HG03442 (cell line): ENCODE measurements around the gene SBF1.
"Not testable (repeated sequence)": the region's sequence is repeated elsewhere in the genome, so short reads cannot be mapped to it uniquely, and the experiment has no call there.

ENCODE experiments used
- ATAC-seq: cut with Tn5 transposase; IDR thresholded peaks from one replicate; pipeline ENCODE4 v1.9.1; 2021; ENCODE audit warnings: mild to moderate bottlenecking, moderate library complexity; ENCODE audit not compliant: unreplicated experiment

Gene SBF1

GRCh38 chr22:50474710-50475651, at the start of gene SBF1:
SBF1 (minus strand) TSS chr22:50475035; CDS start chr22:50474840, 195 bp downstream.
- peak; percentile 70 for ATAC-seq

GRCh38 chr22:50523806-50524675, 49.2 kb upstream of the SBF1 start:
- ATAC-seq: no peak

GRCh38 chr22:50523458-50523805, 48.6 kb upstream of the SBF1 start:
- no peak for ATAC-seq

GRCh38 chr22:50522806-50523438, 48.1 kb upstream of the SBF1 start:
- ATAC-seq: no peak

GRCh38 chr22:50522208-50522805, 47.5 kb upstream of the SBF1 start:
- ATAC-seq: no peak

- ATAC-seq: no peak
Measured at GRCh38 chr22:50521710-50522109, 46.9 kb upstream of the SBF1 start.

- no peak for ATAC-seq
Measured at GRCh38 chr22:50520826-50521453, 46.1 kb upstream of the SBF1 start.

- ATAC-seq: not testable (repeated sequence)
Measured at GRCh38 chr22:50520184-50520583, 45.3 kb upstream of the SBF1 start.

GRCh38 chr22:50519151-50519550, 44.3 kb upstream of the SBF1 start:
- no peak for ATAC-seq

- ATAC-seq: no peak
Measured at GRCh38 chr22:50518606-50519005, 43.8 kb upstream of the SBF1 start.

GRCh38 chr22:50517495-50518260, 42.8 kb upstream of the SBF1 start:
- ATAC-seq: no peak

GRCh38 chr22:50516891-50517290, 42.1 kb upstream of the SBF1 start:
- no peak for ATAC-seq

- no peak for ATAC-seq
Measured at GRCh38 chr22:50516068-50516467, 41.2 kb upstream of the SBF1 start.

- ATAC-seq: no peak
Measured at GRCh38 chr22:50513175-50513574, 38.3 kb upstream of the SBF1 start.

GRCh38 chr22:50508897-50509296, 34.1 kb upstream of the SBF1 start:
- ATAC-seq: no peak

GRCh38 chr22:50507991-50508884, 33.4 kb upstream of the SBF1 start, which contains the start of gene NCAPH2:
NCAPH2 (plus strand) TSS chr22:50508224; CDS start chr22:50508338, 114 bp downstream.
- peak; percentile 59 for ATAC-seq

GRCh38 chr22:50507421-50507990, 32.7 kb upstream of the SBF1 start, which contains the start of gene LMF2:
LMF2 (minus strand) TSS chr22:50507702; CDS start chr22:50507675, 27 bp downstream.
- peak; percentile 51 for ATAC-seq
